IMR-90 (cell line): Measurements from ENCODE around the gene FTL. TPM values are rescaled to one million over a fixed set of nuclear protein-coding genes. Genes with fewer than 3 reads are reported as not detected.

Experiments used
- ATAC-seq: fragments of 200-7000 bp; cut with Tn5 transposase; 2 replicates; pipeline ENCODE4 v1.9.1; 2020; ENCODE audit warnings: low read depth, mild to moderate bottlenecking, moderate library complexity
- BruUV-seq: library from RNA; stranded (reverse); fragments of 400-500 nt; replicated peaks from 2 replicates; lab custom pipeline; 2021; lab: Mats Ljungman, UMichigan
- CTCF ChIA-PET: fragments of 300-600 bp; formaldehyde crosslinking; extraction: SDS; loops from one replicate; lab custom pipeline; 2021; ENCODE audit warnings: antibody characterized with exemption; lab: Yijun Ruan, JAX
- POLR2A ChIA-PET: fragments of 300-600 bp; sonication (Branson Sonifier 250); formaldehyde crosslinking; loops from one replicate; lab custom pipeline; 2022; ENCODE audit warnings: antibody characterized with exemption; ENCODE audit not compliant: unreplicated experiment; lab: Charles Lee
- DNase-seq: peaks from one replicate; pipeline ENCODE4 v3.0.0; 2013
- H2AFZ ChIP-seq: replicated peaks from 2 replicates; pipeline ENCODE3; 2013; ENCODE audit warnings: low read length, mild to moderate bottlenecking; ENCODE audit not compliant: poor library complexity
- H2AK5ac ChIP-seq: 2 replicates; pipeline ENCODE4 v1.6.1; 2013; ENCODE audit warnings: low read depth, low read length, inconsistent platforms
- H2AK9ac ChIP-seq: replicated peaks from 2 replicates; pipeline ENCODE3; 2013; ENCODE audit warnings: mild to moderate bottlenecking, low read depth, low read length, moderate library complexity; ENCODE audit not compliant: poor library complexity
- H2BK120ac ChIP-seq: 2 replicates; pipeline ENCODE4 v1.6.1; 2013; ENCODE audit warnings: low read depth, low read length, inconsistent platforms
- H2BK15ac ChIP-seq: 3 replicates; pipeline ENCODE4 v1.6.1; 2013; ENCODE audit warnings: low read depth, low read length, inconsistent platforms
- H2BK20ac ChIP-seq: 2 replicates; pipeline ENCODE4 v1.6.1; 2013; ENCODE audit warnings: low read depth, mild to moderate bottlenecking, inconsistent platforms, low read length, moderate library complexity
- H2BK5ac ChIP-seq: 2 replicates; pipeline ENCODE4 v1.6.1; 2013; ENCODE audit warnings: mild to moderate bottlenecking, low read depth, low read length, inconsistent platforms; ENCODE audit not compliant: poor library complexity, severe bottlenecking
- H3K14ac ChIP-seq: replicated peaks from 2 replicates; pipeline ENCODE4 v1.6.1; 2013; ENCODE audit warnings: low read depth, low read length, inconsistent platforms
- H3K18ac ChIP-seq: 2 replicates; pipeline ENCODE4 v1.6.1; 2013; ENCODE audit warnings: low read depth, low read length, control low read depth
- H3K23ac ChIP-seq: 2 replicates; pipeline ENCODE4 v1.6.1; 2013; ENCODE audit warnings: low read depth, low read length, inconsistent platforms
- H3K27ac ChIP-seq: 2 replicates; pipeline ENCODE4 v1.5.1; 2013; ENCODE audit warnings: mild to moderate bottlenecking, control low read depth, low read length; ENCODE audit not compliant: insufficient read depth
- H3K27me3 ChIP-seq: 2 replicates; pipeline ENCODE4 v1.6.1; 2013; ENCODE audit warnings: low read length; ENCODE audit not compliant: control insufficient read depth, insufficient read depth
- H3K36me3 ChIP-seq: 2 replicates; pipeline ENCODE4 v1.6.1; 2013; ENCODE audit warnings: low read length, mixed read lengths; ENCODE audit not compliant: control insufficient read depth, insufficient read depth
- H3K4ac ChIP-seq: 2 replicates; pipeline ENCODE4 v1.6.1; 2013; ENCODE audit warnings: low read depth, low read length, inconsistent platforms
- H3K4me1 ChIP-seq: 2 replicates; pipeline ENCODE4 v1.6.1; 2013; ENCODE audit warnings: low read length, mixed read lengths; ENCODE audit not compliant: control insufficient read depth, insufficient read depth
- H3K4me2 ChIP-seq: 2 replicates; pipeline ENCODE4 v1.6.1; 2013; ENCODE audit warnings: low read depth, mild to moderate bottlenecking, control low read depth, low read length, moderate library complexity
- H3K4me3 ChIP-seq: 2 replicates; pipeline ENCODE4 v1.5.1; 2013; ENCODE audit warnings: low read depth, mild to moderate bottlenecking, control low read depth, low read length, moderate library complexity; ENCODE audit not compliant: insufficient read depth
- H3K56ac ChIP-seq: 2 replicates; pipeline ENCODE4 v1.6.1; 2013; ENCODE audit warnings: low read length, inconsistent platforms; ENCODE audit not compliant: insufficient read depth; ENCODE audit errors: extremely low read depth
- H3K79me1 ChIP-seq, 2 experiments: 2 replicates each; pipeline ENCODE4 v1.6.1; 2013; ENCODE audit warnings: low read length in 2 of 2, inconsistent platforms in 1 of 2, low read depth in 1 of 2
- H3K9ac ChIP-seq: 2 replicates; pipeline ENCODE4 v1.6.1; 2013; ENCODE audit warnings: low read depth, low read length, control low read depth
- H3K9me1 ChIP-seq: 2 replicates; pipeline ENCODE4 v1.6.1; 2013; ENCODE audit warnings: low read length, inconsistent platforms; ENCODE audit not compliant: insufficient read depth
- H3K9me3 ChIP-seq: 2 replicates; pipeline ENCODE4 v1.6.1; 2013; ENCODE audit warnings: low read length; ENCODE audit not compliant: control insufficient read depth, insufficient read depth
- H4K20me1 ChIP-seq: 2 replicates; pipeline ENCODE4 v1.6.1; 2013; ENCODE audit warnings: low read length, inconsistent platforms; ENCODE audit not compliant: insufficient read depth
- H4K5ac ChIP-seq: 2 replicates; pipeline ENCODE4 v1.6.1; 2013; ENCODE audit warnings: mild to moderate bottlenecking, low read depth, low read length, control low read depth
- H4K8ac ChIP-seq, 2 experiments: 2 replicates each; pipeline ENCODE4 v1.6.1; 2013; ENCODE audit warnings: low read depth in 2 of 2, low read length in 2 of 2, control low read depth in 1 of 2, inconsistent platforms in 1 of 2
- H4K91ac ChIP-seq: 2 replicates; pipeline ENCODE4 v1.6.1; 2013; ENCODE audit warnings: low read depth, low read length, inconsistent platforms; ENCODE audit not compliant: insufficient read depth
- CHD1 ChIP-seq: IDR thresholded peaks from 2 replicates; pipeline ENCODE4 v1.6.1; 2012; ENCODE audit warnings: low read depth, low read length, improper control_type of control experiment
- FOS ChIP-seq: fragments of 150-350 bp; IDR thresholded peaks from 2 replicates; pipeline ENCODE4 v1.6.1; 2016; ENCODE audit warnings: low read depth, low read length
- MAFK ChIP-seq: IDR thresholded peaks from 2 replicates; pipeline ENCODE4 v1.6.1; 2012; ENCODE audit warnings: low read depth, low read length, improper control_type of control experiment
- MAZ ChIP-seq: IDR thresholded peaks from 2 replicates; pipeline ENCODE4 v1.6.1; 2012; ENCODE audit warnings: low read depth, mild to moderate bottlenecking, low read length, improper control_type of control experiment, moderate library complexity, borderline replicate concordance
- NFE2L2 ChIP-seq: fragments of 150-350 bp; IDR thresholded peaks from 2 replicates; pipeline ENCODE4 v1.6.1; 2016; ENCODE audit warnings: low read depth, mild to moderate bottlenecking, low read length
- POLR2A ChIP-seq: IDR thresholded peaks from 2 replicates; pipeline ENCODE4 v1.6.1; 2012; ENCODE audit warnings: mild to moderate bottlenecking, low read depth, low read length
- RCOR1 ChIP-seq: IDR thresholded peaks from 2 replicates; pipeline ENCODE4 v1.6.1; 2012; ENCODE audit warnings: mild to moderate bottlenecking, low read length, improper control_type of control experiment; ENCODE audit not compliant: insufficient replicate concordance
- RFX5 ChIP-seq: IDR thresholded peaks from 2 replicates; pipeline ENCODE4 v1.8.0; 2012; ENCODE audit warnings: low read depth, mild to moderate bottlenecking, low read length, moderate library complexity
- WGBS, 2 experiments: methylation state at CpG; one replicate each; pipeline versions ENCODE4 v1.1.5 to v1.1.7; 2013; ENCODE audit warnings: missing lambda C conversion rate in 2 of 2; ENCODE audit not compliant: insufficient read length in 1 of 2; ENCODE audit errors: extremely low coverage in 2 of 2; 5-methylcytosine and 5-hydroxymethylcytosine counted together
- dilution Hi-C: fragments of 300-500 bp; cut with HindIII; formaldehyde crosslinking; loops from one replicate; pipeline ENCODE4 v1.14.3; 2018; ENCODE audit warnings: low sequenced_read_pairs; ENCODE audit not compliant: unreplicated experiment
- in situ Hi-C: fragments of 300-500 bp; cut with MboI; formaldehyde crosslinking; loops from 3 replicates; pipeline ENCODE4 v1.14.3; 2019; ENCODE audit warnings: low sequenced_read_pairs, inconsistent platforms, mixed read lengths
- intact Hi-C: fragments of 100-400 bp; cut with micrococcal nuclease; formaldehyde crosslinking; loops from 2 replicates; pipeline ENCODE4 v1.10.0; 2022
- polyA plus RNA-seq, 3 experiments: library from polyadenylated mRNA; depleted of rRNA; stranded (reverse); fragments of >200 nt; gene quantifications; 2 replicates each; pipeline ENCODE4 v1.2.3, GENCODE V29; 2012; ENCODE audit warnings: low replicate concordance in 1 of 3
- total RNA-seq: library from RNA; depleted of rRNA; stranded (reverse); fragments of >200 nt; gene quantifications from 2 replicates; pipeline ENCODE4 v1.2.3, GENCODE V29; 2012
- TF ChIP-seq, protein P1 (sequence below): conservative IDR thresholded peaks from 2 replicates; pipeline ENCODE4 v1.5.1; 2012; ENCODE audit warnings: mild to moderate bottlenecking, low read depth, low read length, improper control_type of control experiment
- TF ChIP-seq, protein P2 (sequence below): fragments of 150-350 bp; IDR thresholded peaks from 2 replicates; pipeline ENCODE4 v1.6.1; 2016; ENCODE audit warnings: low read depth, mild to moderate bottlenecking, low read length, moderate library complexity, borderline replicate concordance
- TF ChIP-seq, protein P3 (sequence below): fragments of 150-350 bp; IDR thresholded peaks from 2 replicates; pipeline ENCODE4 v1.6.1; 2017; ENCODE audit warnings: mild to moderate bottlenecking, antibody characterized with exemption, low read length, low read depth

The FTL gene
- total and polyA plus RNA-seq, 2 of the 4 experiments (the other 2 are of a cell fraction) = 1,057 to 2,944 TPM

DNA sequence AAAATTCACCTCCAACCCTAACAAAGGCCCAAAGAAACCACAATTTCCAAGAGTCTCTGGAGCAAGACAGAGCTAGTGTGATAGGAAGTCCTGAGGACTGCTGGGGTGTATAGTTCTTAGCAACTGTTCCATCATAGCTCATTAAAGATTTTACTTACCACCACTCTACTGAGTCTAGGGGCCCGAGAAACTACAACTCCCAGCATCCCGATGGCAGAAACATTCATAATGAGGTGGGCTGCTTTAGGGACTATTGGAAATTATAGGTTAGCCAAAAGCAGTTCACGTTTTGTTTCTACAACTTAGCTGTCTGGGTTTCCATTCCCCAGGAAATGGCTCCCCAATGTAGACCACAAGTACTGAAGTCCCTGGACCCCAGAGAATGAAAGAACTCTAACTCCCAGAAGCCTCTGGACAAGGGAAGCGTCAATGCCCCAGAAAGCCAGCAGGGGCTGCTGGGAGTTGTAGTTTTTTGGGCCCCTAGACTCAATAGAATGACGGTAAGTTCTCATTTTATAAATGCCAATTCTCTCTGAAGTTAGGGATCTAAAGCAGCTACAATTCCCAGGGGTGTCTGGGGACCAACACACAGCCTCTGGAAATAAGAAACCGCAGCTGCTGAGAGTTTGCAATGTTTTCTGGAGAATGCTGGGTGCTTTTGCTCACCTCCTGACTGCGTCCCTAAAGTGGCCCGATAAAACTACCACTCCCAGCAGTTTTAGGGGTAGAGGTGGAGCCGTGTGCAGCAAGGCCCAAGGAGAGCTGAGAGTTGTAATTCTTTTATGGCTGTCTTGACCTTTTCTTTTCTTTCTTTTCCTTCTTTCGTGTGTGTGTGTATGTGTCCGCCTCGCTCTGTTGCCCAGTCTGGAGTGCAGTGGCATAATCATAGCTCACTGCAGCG, 11.1 kb downstream of the FTL start (continued):
- no peak for TF ChIP-seq NFE2L2
- TF ChIP-seq MAFK = no peak

DNA sequence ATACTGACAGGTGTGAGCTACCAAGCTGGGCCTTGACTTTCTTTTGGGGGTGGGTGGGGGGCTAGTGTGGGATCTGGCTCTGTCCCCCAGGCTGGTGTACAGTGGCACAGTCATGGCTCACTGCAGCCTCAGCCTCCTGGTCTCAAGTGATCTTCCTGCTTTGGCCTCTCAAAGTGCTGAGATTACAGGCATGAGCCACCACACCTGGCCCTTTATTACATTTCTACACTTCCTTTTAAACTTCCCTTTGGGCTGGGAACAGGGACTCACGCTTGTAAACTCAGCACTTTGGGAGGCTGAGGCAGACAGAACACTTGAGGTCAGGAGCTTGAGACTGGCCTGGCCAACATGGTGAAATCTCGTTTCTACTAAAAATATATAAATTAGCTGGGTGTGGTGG, 12.0 kb downstream of the FTL start:
- Histone ChIP-seq H3K56ac (no peak overlapping the region), H3K4ac (no peak overlapping the region; the same call in none of the 2 replicates), H3K9ac (no peak overlapping the region), H3K36me3 (peaks cover 46% of the 10 kb centered on the region), H3K4me2 (no peak overlapping the region), H2AK5ac (peak overlapping the region; percentile 61), H3K14ac (no peak overlapping the region), H3K18ac (no peak overlapping the region), H4K20me1 (peaks cover 11% of the 10 kb centered on the region), H3K4me3 (no peak overlapping the region), H4K91ac (no peak overlapping the region), H2BK5ac (no peak overlapping the region), H2BK15ac (no peak overlapping the region; the same call in 2 of the 3 replicates), H3K27ac (no peak overlapping the region), H2BK20ac (0 out of 2 replicates have a peak overlapping the region, but pooled peaks have one; percentile 20), H3K23ac (no peak overlapping the region), H2AK9ac (no peak overlapping the region), H3K9me3 (no peaks in the 10 kb centered on the region), H3K9me1 (peaks cover 11% of the 10 kb centered on the region), H3K27me3 (no peaks in the 10 kb centered on the region), H4K8ac (peak overlapping the region in 1 of 2 experiments; percentile 10; a peak in 1 of 4 replicates), H3K79me1 (peaks cover 8 to 35% of the 10 kb centered on the region in 2 experiments; a peak in 3 of 4 replicates), H3K4me1 (peaks cover 7% of the 10 kb centered on the region), H2BK120ac (no peak overlapping the region), H2AFZ (no peak overlapping the region), H4K5ac (no peak overlapping the region)
- ATAC-seq = no peak
- no peak for DNase-seq
- in situ Hi-C loops (no loop called here), intact Hi-C loops (no loop called here), dilution Hi-C loops (no loop called here)
- ChIA-PET CTCF (interaction anchor here (0.8 to 0.9 kb wide), 2 partner anchors 16 to 231 kb away, joined by 3 read pairs; partner anchors contain the start of genes GYS1 and RUVBL2), POLR2A (no interaction called here)
- no TSS peak for BruUV-seq
- WGBS, 2 experiments = no CpG with 5 or more reads among the region's 2 CpGs
- TF ChIP-seq, protein P1, sequence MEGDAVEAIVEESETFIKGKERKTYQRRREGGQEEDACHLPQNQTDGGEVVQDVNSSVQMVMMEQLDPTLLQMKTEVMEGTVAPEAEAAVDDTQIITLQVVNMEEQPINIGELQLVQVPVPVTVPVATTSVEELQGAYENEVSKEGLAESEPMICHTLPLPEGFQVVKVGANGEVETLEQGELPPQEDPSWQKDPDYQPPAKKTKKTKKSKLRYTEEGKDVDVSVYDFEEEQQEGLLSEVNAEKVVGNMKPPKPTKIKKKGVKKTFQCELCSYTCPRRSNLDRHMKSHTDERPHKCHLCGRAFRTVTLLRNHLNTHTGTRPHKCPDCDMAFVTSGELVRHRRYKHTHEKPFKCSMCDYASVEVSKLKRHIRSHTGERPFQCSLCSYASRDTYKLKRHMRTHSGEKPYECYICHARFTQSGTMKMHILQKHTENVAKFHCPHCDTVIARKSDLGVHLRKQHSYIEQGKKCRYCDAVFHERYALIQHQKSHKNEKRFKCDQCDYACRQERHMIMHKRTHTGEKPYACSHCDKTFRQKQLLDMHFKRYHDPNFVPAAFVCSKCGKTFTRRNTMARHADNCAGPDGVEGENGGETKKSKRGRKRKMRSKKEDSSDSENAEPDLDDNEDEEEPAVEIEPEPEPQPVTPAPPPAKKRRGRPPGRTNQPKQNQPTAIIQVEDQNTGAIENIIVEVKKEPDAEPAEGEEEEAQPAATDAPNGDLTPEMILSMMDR = no peak
- no peak for TF ChIP-seq FOS
- no peak for TF ChIP-seq NFE2L2
- TF ChIP-seq RFX5 = no peak
- no peak for TF ChIP-seq MAZ
- TF ChIP-seq CHD1 = no peak
- TF ChIP-seq, protein P2, sequence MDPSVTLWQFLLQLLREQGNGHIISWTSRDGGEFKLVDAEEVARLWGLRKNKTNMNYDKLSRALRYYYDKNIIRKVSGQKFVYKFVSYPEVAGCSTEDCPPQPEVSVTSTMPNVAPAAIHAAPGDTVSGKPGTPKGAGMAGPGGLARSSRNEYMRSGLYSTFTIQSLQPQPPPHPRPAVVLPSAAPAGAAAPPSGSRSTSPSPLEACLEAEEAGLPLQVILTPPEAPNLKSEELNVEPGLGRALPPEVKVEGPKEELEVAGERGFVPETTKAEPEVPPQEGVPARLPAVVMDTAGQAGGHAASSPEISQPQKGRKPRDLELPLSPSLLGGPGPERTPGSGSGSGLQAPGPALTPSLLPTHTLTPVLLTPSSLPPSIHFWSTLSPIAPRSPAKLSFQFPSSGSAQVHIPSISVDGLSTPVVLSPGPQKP = no peak
- TF ChIP-seq RCOR1 = no peak
- TF ChIP-seq POLR2A = no peak
- TF ChIP-seq, protein P3, sequence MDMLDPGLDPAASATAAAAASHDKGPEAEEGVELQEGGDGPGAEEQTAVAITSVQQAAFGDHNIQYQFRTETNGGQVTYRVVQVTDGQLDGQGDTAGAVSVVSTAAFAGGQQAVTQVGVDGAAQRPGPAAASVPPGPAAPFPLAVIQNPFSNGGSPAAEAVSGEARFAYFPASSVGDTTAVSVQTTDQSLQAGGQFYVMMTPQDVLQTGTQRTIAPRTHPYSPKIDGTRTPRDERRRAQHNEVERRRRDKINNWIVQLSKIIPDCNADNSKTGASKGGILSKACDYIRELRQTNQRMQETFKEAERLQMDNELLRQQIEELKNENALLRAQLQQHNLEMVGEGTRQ = no peak
